Measurements from ENCODE around the gene ASCL3.

- TF ChIP-seq POLR2A (IDR thresholded peaks at IDR 0.05) (no peak), CTCF (IDR thresholded peaks at IDR 0.05) (no peak)
These were observed 37.7 kb upstream of the ASCL3 start for GRCh38 chr11:8980485-8980884.
